ENCODE measurements around the gene NCAPH2.
"Not testable (repeated sequence)": the region's sequence is repeated elsewhere in the genome, so short reads cannot be mapped to it uniquely, and the experiment has no call there.

Gene NCAPH2

GRCh38 chr22:50531546-50531961 lies 23.5 kb downstream of the NCAPH2 start:
- peak; percentile 80 for DNase-seq

GRCh38 chr22:50531962-50532674 lies 24.1 kb downstream of the NCAPH2 start:
- peak; percentile 43 for DNase-seq

- DNase-seq: no peak
These were observed 25.1 kb downstream of the NCAPH2 start for GRCh38 chr22:50532824-50533796.

GRCh38 chr22:50533856-50534711 lies 26.1 kb downstream of the NCAPH2 start:
- not testable (repeated sequence) for DNase-seq

- no peak for DNase-seq
These were observed 27.1 kb downstream of the NCAPH2 start for GRCh38 chr22:50535113-50535512.

- DNase-seq: no peak
These were observed 28.2 kb downstream of the NCAPH2 start for GRCh38 chr22:50536226-50536625.

- DNase-seq: no peak
These were observed 29.7 kb downstream of the NCAPH2 start for GRCh38 chr22:50537765-50538164.

- no peak for DNase-seq
These were observed 32.4 kb downstream of the NCAPH2 start for GRCh38 chr22:50540381-50540780.

- DNase-seq: peak; percentile 64
These were observed 33.6 kb downstream of the NCAPH2 start for GRCh38 chr22:50541667-50542026.

GRCh38 chr22:50542416-50542927 lies 34.4 kb downstream of the NCAPH2 start:
- DNase-seq: peak; percentile 74

GRCh38 chr22:50544078-50544745 lies 36.2 kb downstream of the NCAPH2 start:
- DNase-seq: peak; percentile 92

GRCh38 chr22:50544746-50545253 lies 36.8 kb downstream of the NCAPH2 start:
- DNase-seq: peak; percentile 54

- DNase-seq: peak; percentile 71
These were observed 37.7 kb downstream of the NCAPH2 start, which contains the start of gene KLHDC7B for GRCh38 chr22:50545522-50546325. Gene KLHDC7B (plus strand): TSS chr22:50545899. CDS start chr22:50546244, 345 bp downstream.

- DNase-seq: no peak
These were observed 38.6 kb downstream of the NCAPH2 start for GRCh38 chr22:50546326-50547262.

GRCh38 chr22:50547263-50547985 lies 39.4 kb downstream of the NCAPH2 start:
- DNase-seq: no peak

GRCh38 chr22:50548040-50548920 lies 40.3 kb downstream of the NCAPH2 start:
- DNase-seq: peak; percentile 71

GRCh38 chr22:50548921-50549790 lies 41.1 kb downstream of the NCAPH2 start:
- DNase-seq: no peak
